ENCODE results near the gene LRRC74B. TPM values are rescaled to one million over a fixed set of nuclear protein-coding genes. Genes with fewer than 3 reads are reported as not detected.

The LRRC74B gene
- polyA plus RNA-seq, 1 of the 3 experiments (the other 2 are of a cell fraction), result 0.03 TPM

GRCh38 chr22:21045585-21046294 lies at the start of gene LRRC74B (continued):
- TF ChIP-seq POLR2AphosphoS5 (IDR thresholded peaks at IDR 0.05; ENCODE audit: low read depth, low read length), result no peak
- TF ChIP-seq MEF2A (IDR thresholded peaks at IDR 0.05; ENCODE audit: borderline replicate concordance, low read depth), result no peak

- Histone ChIP-seq H3K9ac (no peak overlapping the region), H3K27ac (ENCODE audit: low read depth in 2 of 2, low read length in 1 of 2) (no peak overlapping the region), H3K79me2 (ENCODE audit: insufficient read depth) (peaks cover 16% of the 10 kb centered on the region), H3K27me3 (ENCODE audit: insufficient read depth) (no peaks in the 10 kb centered on the region), H4K20me1 (ENCODE audit: insufficient read depth) (0 out of 2 replicates have a peak, but pooled peaks cover 5% of the 10 kb centered on the region), H3K4me1 (ENCODE audit: control insufficient read depth in 1 of 2, insufficient read depth in 2 of 2, low read depth in 1 of 2, low read length in 1 of 2) (peaks cover 12 to 21% of the 10 kb centered on the region in 2 experiments; a peak in 3 of 4 replicates), H3K4me2 (no peak overlapping the region), H3K4me3 (ENCODE audit: low read depth in 2 of 2, low read length in 1 of 2) (no peak overlapping the region), H3F3A (replicated peaks; ENCODE audit: insufficient read depth) (peaks cover 7% of the 10 kb centered on the region), H3K9me2 (no peaks in the 10 kb centered on the region), H3K36me3 (replicated peaks in 1 of 2; ENCODE audit: control insufficient read depth in 1 of 2, insufficient read depth in 2 of 2, low read length in 1 of 2) (peaks cover 7 to 64% of the 10 kb centered on the region in 2 experiments), H2AFZ (ENCODE audit: low read depth) (no peak overlapping the region), H3K9me3 (no peaks in the 10 kb centered on the region)
- ChIA-PET CTCF (no interaction called here), POLR2A (interaction anchor here (1.4 kb wide), 1 partner anchor 19 kb away, joined by 3 read pairs; the partner anchor contains the start of gene P2RX6)
- WGBS (ENCODE audit: low lambda C conversion rate), result 100% methylated on average over 1 of the region's 10 CpGs
- TF ChIP-seq FOSL2 (IDR thresholded peaks at IDR 0.05; ENCODE audit: borderline replicate concordance, low read depth), result no peak
- DNase-seq, result no peak
Observed at GRCh38 chr22:20996031-20996410, 49.7 kb upstream of the LRRC74B start.

GRCh38 chr22:20996598-20997535 lies 48.9 kb upstream of the LRRC74B start:
- WGBS (ENCODE audit: low lambda C conversion rate), result no CpG with 5 or more reads among the region's 27 CpGs
- POLR2A ChIA-PET, result interaction anchor here (1.2 to 1.4 kb wide), 2 partner anchors 15 to 18 kb away, joined by 3 to 6 read pairs; partner anchors contain the start of genes LZTR1 and P2RX6
- no peaks in the 10 kb centered on the region for H3K9me2 ChIP-seq
- H3K79me2 ChIP-seq (ENCODE audit: insufficient read depth), result peaks cover 21% of the 10 kb centered on the region
- no peak overlapping the region for H3K27ac ChIP-seq (ENCODE audit: low read depth in 2 of 2, low read length in 1 of 2)
- peaks cover 7 to 57% of the 10 kb centered on the region in 2 experiments for H3K36me3 ChIP-seq (replicated peaks in 1 of 2; ENCODE audit: control insufficient read depth in 1 of 2, insufficient read depth in 2 of 2, low read length in 1 of 2)
- no peaks in the 10 kb centered on the region for H3K27me3 ChIP-seq (ENCODE audit: insufficient read depth)
- TF ChIP-seq FOXJ3 (CRISPR knock-in tag; IDR thresholded peaks at IDR 0.05), result no peak
- no peak for TF ChIP-seq PBX3 (IDR thresholded peaks at IDR 0.05)
- TF ChIP-seq FOSL2 (IDR thresholded peaks at IDR 0.05; ENCODE audit: borderline replicate concordance, low read depth), result no peak
- no peak for TF ChIP-seq EZH2phosphoT487 (IDR thresholded peaks at IDR 0.05; ENCODE audit: borderline replicate concordance, low read depth)
- TF ChIP-seq RCOR1 (IDR thresholded peaks at IDR 0.05; ENCODE audit: low read length), result no peak
- TF ChIP-seq GATA2 (CRISPR knock-in tag; IDR thresholded peaks at IDR 0.05), result no peak
- TF ChIP-seq FOXM1 (IDR thresholded peaks at IDR 0.05; ENCODE audit: low read depth), result no peak
- TF ChIP-seq TAF1 (IDR thresholded peaks at IDR 0.05; ENCODE audit: borderline replicate concordance, low read depth, low read length), result no peak
- no peak for TF ChIP-seq JUND (IDR thresholded peaks at IDR 0.05)
- TF ChIP-seq CHD2 (IDR thresholded peaks at IDR 0.05; ENCODE audit: low read length, partially characterized antibody), result no peak
- no peak for TF ChIP-seq NFIC (IDR thresholded peaks at IDR 0.05; ENCODE audit: borderline replicate concordance)
- no peak for TF ChIP-seq USF2 (IDR thresholded peaks at IDR 0.05; ENCODE audit: borderline replicate concordance, low read depth, low read length)
- TF ChIP-seq GABPA (IDR thresholded peaks at IDR 0.05; ENCODE audit: low read depth), result no peak
- no peak for TF ChIP-seq MEF2A (IDR thresholded peaks at IDR 0.05; ENCODE audit: borderline replicate concordance, low read depth)
- TF ChIP-seq RAD21 (IDR thresholded peaks at IDR 0.05; ENCODE audit: low read length), result no peak
- no peak for TF ChIP-seq CTCF (IDR thresholded peaks at IDR 0.05)
- TF ChIP-seq YY1 (IDR thresholded peaks at IDR 0.05; ENCODE audit: low read depth), result no peak
- H3K4me2 ChIP-seq, result no peak overlapping the region
- H4K20me1 ChIP-seq (ENCODE audit: insufficient read depth), result 0 out of 2 replicates have a peak, but pooled peaks cover 5% of the 10 kb centered on the region
- no peak overlapping the region for H3K4me3 ChIP-seq (ENCODE audit: low read depth in 2 of 2, low read length in 1 of 2)
- CTCF ChIA-PET, result no interaction called here
- no peak for DNase-seq
- H2AFZ ChIP-seq (ENCODE audit: low read depth), result no peak overlapping the region
- H3F3A ChIP-seq (replicated peaks; ENCODE audit: insufficient read depth), result peaks cover 7% of the 10 kb centered on the region
- peaks cover 12 to 26% of the 10 kb centered on the region in 2 experiments; a peak in 3 of 4 replicates for H3K4me1 ChIP-seq (ENCODE audit: control insufficient read depth in 1 of 2, insufficient read depth in 2 of 2, low read depth in 1 of 2, low read length in 1 of 2)
- H3K9me3 ChIP-seq, result no peaks in the 10 kb centered on the region
- no peak overlapping the region for H3K9ac ChIP-seq

Measured in SK-N-SH (cell line).